OCI-LY7 (cell line): ENCODE results near the gene PAFAH1B1. TPM values are rescaled to one million over a fixed set of nuclear protein-coding genes. Genes with fewer than 3 reads are reported as not detected.

Experiments
- BruUV-seq: library from RNA; stranded (reverse); fragments of 400-500 nt; replicated peaks from 2 replicates; lab custom pipeline; 2021; lab: Mats Ljungman, UMichigan
- CTCF ChIA-PET: fragments of 300-600 bp; sonication (Branson Sonifier 250); formaldehyde crosslinking; loops from one replicate; lab custom pipeline; 2022; ENCODE audit warnings: antibody characterized with exemption; ENCODE audit not compliant: unreplicated experiment; lab: Charles Lee
- POLR2A ChIA-PET: fragments of 300-600 bp; sonication (Branson Sonifier 250); formaldehyde crosslinking; loops from one replicate; lab custom pipeline; 2022; ENCODE audit warnings: antibody characterized with exemption; lab: Charles Lee
- DNase-seq: peaks from one replicate; pipeline ENCODE4 v3.0.0-alpha.2; 2015; ENCODE audit warnings: low spot score
- H2AFZ ChIP-seq: fragments of 200-600 bp; sonication (generic), shearing (Covaris generic); 2 replicates; pipeline ENCODE4 v1.6.1; 2014; ENCODE audit warnings: mild to moderate bottlenecking, antibody characterized with exemption, low read length, moderate library complexity
- H3K27ac ChIP-seq: fragments of 200-600 bp; sonication (generic); 2 replicates; pipeline ENCODE4 v1.5.1; 2014; ENCODE audit warnings: mixed run types, low read depth, mild to moderate bottlenecking, moderate library complexity, low read length, inconsistent platforms; ENCODE audit not compliant: poor library complexity, severe bottlenecking
- H3K36me3 ChIP-seq: fragments of 200-600 bp; sonication (generic); 2 replicates; pipeline ENCODE4 v1.6.1; 2014; ENCODE audit warnings: mild to moderate bottlenecking, antibody characterized with exemption, low read length, moderate library complexity, mixed read lengths; ENCODE audit not compliant: insufficient read depth
- H3K4me1 ChIP-seq: fragments of 200-600 bp; sonication (generic); 2 replicates; pipeline ENCODE4 v1.5.1; 2014; ENCODE audit warnings: mild to moderate bottlenecking, low read length; ENCODE audit not compliant: insufficient read depth, poor library complexity, severe bottlenecking
- H3K4me2 ChIP-seq: fragments of 200-600 bp; sonication (generic); 2 replicates; pipeline ENCODE4 v1.6.1; 2014; ENCODE audit warnings: mild to moderate bottlenecking, low read length
- H3K4me3 ChIP-seq: fragments of 200-600 bp; sonication (generic); 2 replicates; pipeline ENCODE4 v1.5.1; 2014; ENCODE audit warnings: mild to moderate bottlenecking, low read depth, low read length; ENCODE audit not compliant: poor library complexity, severe bottlenecking
- H3K79me2 ChIP-seq: fragments of 200-600 bp; sonication (generic); 2 replicates; pipeline ENCODE4 v1.6.1; 2016; ENCODE audit warnings: low read depth, mild to moderate bottlenecking, low read length, moderate library complexity, mixed read lengths; ENCODE audit not compliant: insufficient read depth
- H3K9me2 ChIP-seq: fragments of 200-600 bp; sonication (generic); 2 replicates; pipeline ENCODE4 v1.6.1; 2016; ENCODE audit warnings: mild to moderate bottlenecking, low read length, mixed read lengths; ENCODE audit not compliant: insufficient read depth
- H3K9me3 ChIP-seq: fragments of 200-600 bp; sonication (generic); 2 replicates; pipeline ENCODE4 v1.6.1; 2014; ENCODE audit warnings: mild to moderate bottlenecking, mixed run types, low read length, mixed read lengths
- H4K20me1 ChIP-seq: fragments of 200-600 bp; sonication (generic); 2 replicates; pipeline ENCODE4 v1.6.1; 2014; ENCODE audit warnings: mild to moderate bottlenecking, antibody characterized with exemption, low read length, moderate library complexity, mixed read lengths; ENCODE audit not compliant: insufficient read depth
- EZH2phosphoT487 ChIP-seq: fragments of 200-600 bp; sonication (generic); IDR thresholded peaks from 2 replicates; pipeline ENCODE4 v1.6.1; 2018; ENCODE audit warnings: low read depth, borderline replicate concordance, mild to moderate bottlenecking, mixed run types, antibody characterized with exemption, low read length, moderate library complexity, mixed read lengths
- intact Hi-C: fragments of 100-400 bp; cut with micrococcal nuclease; formaldehyde crosslinking; loops from one replicate; pipeline ENCODE4 v1.10.0; 2022; ENCODE audit not compliant: unreplicated experiment
- total RNA-seq, 2 experiments: library from RNA; depleted of rRNA in 1 of 2; stranded (reverse); fragments of >200 nt in 1 of 2; shearing (Covaris generic) in 1 of 2; gene quantifications; 2 replicates each; pipeline ENCODE4 v1.2.3, GENCODE V29; 2014 to 2022
- TF ChIP-seq, protein P1 (sequence below): fragments of 200-600 bp; sonication (generic); conservative IDR thresholded peaks from 2 replicates; pipeline ENCODE4 v1.5.1; 2014; ENCODE audit warnings: mild to moderate bottlenecking, antibody characterized with exemption, low read length, moderate library complexity, mixed read lengths

The PAFAH1B1 gene
- total RNA-seq, 2 experiments from 2014 or later, result 51.1 to 127 TPM

DNA sequence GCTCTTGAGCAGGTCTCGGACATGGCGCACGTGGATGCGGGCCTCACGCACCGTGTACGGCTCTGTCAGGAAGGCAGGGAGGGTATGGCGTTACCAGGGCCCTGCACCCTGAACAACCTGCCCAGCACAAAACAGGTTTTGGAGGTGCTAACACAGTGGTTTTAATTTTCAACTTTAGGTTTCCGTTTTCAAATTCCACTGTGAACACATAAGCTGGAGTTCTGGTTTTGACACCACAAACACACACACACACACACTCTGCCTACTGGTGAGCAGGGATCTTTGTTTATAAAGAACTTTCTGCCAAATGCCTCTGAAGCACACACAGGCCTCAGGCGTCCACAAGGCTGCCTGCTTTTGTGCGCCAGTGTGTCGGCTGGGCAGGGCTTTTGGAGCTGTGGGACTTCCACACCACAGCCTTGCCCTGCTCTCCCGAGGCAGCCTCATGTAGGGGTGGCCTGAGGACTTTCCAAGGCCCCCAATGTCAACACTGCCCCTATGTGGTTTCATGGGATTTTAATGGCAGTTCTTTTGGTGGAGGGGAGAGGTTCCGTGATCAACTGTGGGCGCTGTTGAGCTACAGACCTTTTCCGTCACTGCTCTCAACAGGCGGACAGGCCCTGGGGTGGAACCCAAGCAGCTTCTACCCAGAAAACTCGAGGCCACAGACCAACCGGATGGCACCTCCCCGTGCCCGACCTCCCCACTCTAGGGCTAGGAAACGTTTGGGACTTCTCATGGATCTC is 108.7 kb downstream of the PAFAH1B1 start:
- Histone ChIP-seq H3K79me2 (peaks cover 24% of the 10 kb centered on the region), H4K20me1 (peaks cover 3% of the 10 kb centered on the region; the same call in 1 of the 2 replicates), H3K4me2 (no peak overlapping the region), H3K9me2 (no peaks in the 10 kb centered on the region), H3K27ac (no peak overlapping the region), H3K36me3 (peaks cover 96% of the 10 kb centered on the region), H3K4me1 (no peaks in the 10 kb centered on the region), H2AFZ (no peak overlapping the region), H3K9me3 (no peaks in the 10 kb centered on the region), H3K4me3 (no peak overlapping the region)
- intact Hi-C loops, result no loop called here
- DNase-seq, result no peak
- TF ChIP-seq, protein P1, sequence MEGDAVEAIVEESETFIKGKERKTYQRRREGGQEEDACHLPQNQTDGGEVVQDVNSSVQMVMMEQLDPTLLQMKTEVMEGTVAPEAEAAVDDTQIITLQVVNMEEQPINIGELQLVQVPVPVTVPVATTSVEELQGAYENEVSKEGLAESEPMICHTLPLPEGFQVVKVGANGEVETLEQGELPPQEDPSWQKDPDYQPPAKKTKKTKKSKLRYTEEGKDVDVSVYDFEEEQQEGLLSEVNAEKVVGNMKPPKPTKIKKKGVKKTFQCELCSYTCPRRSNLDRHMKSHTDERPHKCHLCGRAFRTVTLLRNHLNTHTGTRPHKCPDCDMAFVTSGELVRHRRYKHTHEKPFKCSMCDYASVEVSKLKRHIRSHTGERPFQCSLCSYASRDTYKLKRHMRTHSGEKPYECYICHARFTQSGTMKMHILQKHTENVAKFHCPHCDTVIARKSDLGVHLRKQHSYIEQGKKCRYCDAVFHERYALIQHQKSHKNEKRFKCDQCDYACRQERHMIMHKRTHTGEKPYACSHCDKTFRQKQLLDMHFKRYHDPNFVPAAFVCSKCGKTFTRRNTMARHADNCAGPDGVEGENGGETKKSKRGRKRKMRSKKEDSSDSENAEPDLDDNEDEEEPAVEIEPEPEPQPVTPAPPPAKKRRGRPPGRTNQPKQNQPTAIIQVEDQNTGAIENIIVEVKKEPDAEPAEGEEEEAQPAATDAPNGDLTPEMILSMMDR, result no peak
- no peak for TF ChIP-seq EZH2phosphoT487
- POLR2A ChIA-PET, result no interaction called here
- CTCF ChIA-PET, result no interaction called here
- no TSS peak for BruUV-seq

DNA sequence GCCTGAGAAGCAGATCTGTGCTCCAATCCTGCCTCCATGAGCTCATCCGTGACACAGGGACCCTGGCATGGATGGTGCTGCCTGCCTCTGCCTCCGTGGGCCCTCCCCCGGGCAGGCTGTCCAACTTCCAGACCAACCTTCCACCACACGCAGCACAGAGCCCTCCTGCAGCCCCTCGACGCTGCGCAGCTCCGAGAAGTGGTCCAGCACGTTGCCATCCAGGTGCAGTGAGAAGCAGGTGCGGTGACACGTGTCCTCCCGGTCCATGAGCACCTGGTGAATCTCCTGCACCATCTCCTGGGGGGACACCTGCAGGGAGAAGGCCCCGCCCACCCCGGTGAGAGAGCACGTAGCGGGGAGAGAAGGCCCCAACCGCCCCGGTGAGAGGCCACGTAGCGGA is 109.7 kb downstream of the PAFAH1B1 start:
- H4K20me1 ChIP-seq, result peaks cover 7% of the 10 kb centered on the region
- ChIA-PET CTCF (no interaction called here), POLR2A (no interaction called here)
- no TSS peak for BruUV-seq
- TF ChIP-seq, protein P1, result no peak
- no peak for TF ChIP-seq EZH2phosphoT487
- no peak overlapping the region for H3K4me2 ChIP-seq
- H3K36me3 ChIP-seq, result peaks cover 94% of the 10 kb centered on the region
- peaks cover 5% of the 10 kb centered on the region for H3K4me1 ChIP-seq
- H3K4me3 ChIP-seq, result no peak overlapping the region
- DNase-seq, result no peak
- no peaks in the 10 kb centered on the region for H3K9me2 ChIP-seq
- H3K79me2 ChIP-seq, result peaks cover 34% of the 10 kb centered on the region
- no peak overlapping the region for H3K27ac ChIP-seq
- intact Hi-C loops, result no loop called here
- no peak overlapping the region for H2AFZ ChIP-seq
- H3K9me3 ChIP-seq, result no peaks in the 10 kb centered on the region

DNA sequence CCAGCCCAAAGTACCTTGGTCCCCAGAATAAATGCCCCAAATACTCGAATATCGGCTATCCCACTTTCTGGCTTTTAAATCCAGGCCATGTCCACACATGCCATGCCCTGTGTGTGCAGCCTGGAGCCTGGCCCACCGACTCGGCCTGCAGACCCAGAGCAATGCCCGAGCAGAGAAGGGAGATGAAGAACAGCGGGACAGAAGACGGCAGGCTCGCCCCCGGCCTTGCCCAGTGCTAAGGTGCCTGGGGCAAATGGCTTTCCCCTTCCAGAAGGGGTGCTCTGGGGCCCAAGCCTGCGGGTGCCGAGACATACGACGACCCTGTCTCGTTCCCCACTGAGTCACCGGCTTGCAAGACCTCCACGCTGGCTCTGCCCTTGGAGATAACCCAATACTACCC is 110.2 kb downstream of the PAFAH1B1 start:
- Histone ChIP-seq H4K20me1 (peaks cover 9% of the 10 kb centered on the region), H3K4me2 (no peak overlapping the region), H3K4me3 (no peak overlapping the region), H3K79me2 (peaks cover 39% of the 10 kb centered on the region), H2AFZ (no peak overlapping the region), H3K9me2 (no peaks in the 10 kb centered on the region), H3K27ac (no peak overlapping the region), H3K4me1 (peaks cover 9% of the 10 kb centered on the region), H3K36me3 (peaks cover 93% of the 10 kb centered on the region), H3K9me3 (no peaks in the 10 kb centered on the region)
- intact Hi-C loops, result no loop called here
- no TSS peak for BruUV-seq
- POLR2A ChIA-PET, result no interaction called here
- DNase-seq, result no peak
- no peak for TF ChIP-seq EZH2phosphoT487
- TF ChIP-seq, protein P1, result no peak
- CTCF ChIA-PET, result no interaction called here
